HepG2 (cell line): ENCODE measurements around the gene ACP1. TPM values are rescaled to one million over a fixed set of nuclear protein-coding genes. Genes with fewer than 3 reads are reported as not detected.
A peak's percentile ranks its signal among the peaks of the same experiment; 100 is the strongest.

Experiments used
- BORCS8-MEF2B ChIP-seq: sonication (generic); formaldehyde crosslinking; IDR thresholded peaks from 2 replicates; pipeline ENCODE4 v1.8.0; 2022; ENCODE audit warnings: mild to moderate bottlenecking, missing genetic modification reagents
- FOXA1 ChIP-seq, 2 experiments: fragments of 450-650 bp in 1 of 2; sonication (generic) in 1 of 2; formaldehyde crosslinking in 1 of 2; IDR thresholded peaks; 2 replicates each; pipeline versions ENCODE4 v1.4.0 to v1.6.1; 2016 to 2020; ENCODE audit warnings: missing genetic modification reagents in 1 of 2
- HBP1 ChIP-seq: IDR thresholded peaks from 2 replicates; pipeline ENCODE4 v1.6.1; 2016; ENCODE audit warnings: low read depth, control low read depth
- MIXL1 ChIP-seq: IDR thresholded peaks from 2 replicates; pipeline ENCODE4 v1.6.1; 2016
- RFX3 ChIP-seq: IDR thresholded peaks from 2 replicates; pipeline ENCODE4 v1.6.1; 2016; ENCODE audit warnings: missing biosample characterization, missing genetic modification reagents
- SPEN ChIP-seq: sonication (generic); formaldehyde crosslinking; IDR thresholded peaks from 2 replicates; pipeline ENCODE4 v1.5.1; 2020; ENCODE audit warnings: low read depth, mild to moderate bottlenecking, missing genetic modification reagents
- ZFP41 ChIP-seq: sonication (generic); formaldehyde crosslinking; IDR thresholded peaks from 2 replicates; pipeline ENCODE4 v1.4.0; 2020; ENCODE audit warnings: mild to moderate bottlenecking, missing genetic modification reagents, borderline replicate concordance
- ZMYM4 ChIP-seq: sonication (generic); formaldehyde crosslinking; IDR thresholded peaks from 2 replicates; pipeline ENCODE4 v1.8.1; 2023; ENCODE audit warnings: mild to moderate bottlenecking, missing genetic modification reagents
- ZNF234 ChIP-seq: sonication (generic); formaldehyde crosslinking; conservative IDR thresholded peaks from 2 replicates; pipeline ENCODE4 v1.5.1; 2020; ENCODE audit warnings: mild to moderate bottlenecking, missing genetic modification reagents
- ZNF597 ChIP-seq: sonication (generic); formaldehyde crosslinking; IDR thresholded peaks from 2 replicates; pipeline ENCODE4 v1.5.0; 2020; ENCODE audit warnings: missing genetic modification reagents
- ZNF609 ChIP-seq: sonication (generic); formaldehyde crosslinking; IDR thresholded peaks from 2 replicates; pipeline ENCODE4 v1.4.0; 2020; ENCODE audit warnings: mild to moderate bottlenecking, missing genetic modification reagents, borderline replicate concordance
- ZSCAN20 ChIP-seq: sonication (generic); formaldehyde crosslinking; IDR thresholded peaks from 2 replicates; pipeline ENCODE4 v1.4.0; 2020; ENCODE audit warnings: missing genetic modification reagents, mild to moderate bottlenecking, borderline replicate concordance
- polyA plus RNA-seq, 8 experiments: library from polyadenylated mRNA; depleted of rRNA in 3 of 8; stranded (reverse) in 7 of 8; unstranded in 1 of 8; fragments of >200 nt; fragmentation: Illumina TruSeq in 4 of 8; extraction: Trizol in 4 of 8; gene quantifications; 2 replicates each; pipeline versions ENCODE4 v1.2.1 to v1.2.3, GENCODE V29; 2011 to 2016; ENCODE audit warnings: low read depth in 4 of 8, missing spikeins in 1 of 8, mixed read lengths in 1 of 8; ENCODE audit not compliant: insufficient read depth in 1 of 8
- total RNA-seq, 5 experiments: library from RNA; depleted of rRNA; stranded (reverse); fragments of >200 nt; fragmentation: Illumina TruSeq; extraction: Trizol; gene quantifications; 2 replicates each; pipeline ENCODE4 v1.2.3, GENCODE V29; 2016; ENCODE audit warnings: low read depth in 1 of 5
- TF ChIP-seq, protein P1 (sequence below): sonication (generic); formaldehyde crosslinking; IDR thresholded peaks from 2 replicates; pipeline ENCODE4 v1.9.0; 2021; ENCODE audit warnings: missing genetic modification reagents, borderline replicate concordance
- TF ChIP-seq, protein P2 (sequence below): sonication (generic); formaldehyde crosslinking; IDR thresholded peaks from 2 replicates; pipeline ENCODE4 v1.9.0; 2022; ENCODE audit warnings: low read depth, missing genetic modification reagents
- TF ChIP-seq, protein P3 (sequence below): sonication (generic); formaldehyde crosslinking; IDR thresholded peaks from 2 replicates; pipeline ENCODE4 v1.4.0; 2020; ENCODE audit warnings: missing genetic modification reagents

ACP1 gene
- total and polyA plus RNA-seq, 2 of the 13 experiments (the other 11 are each of a cell fraction or from before 2014, with no cell fraction given), result 246 to 348 TPM

GRCh38 chr2:249538-250042 is 15.2 kb upstream of the ACP1 start (continued):
- TF ChIP-seq ZFP41 (CRISPR knock-in tag), result no peak
- TF ChIP-seq MIXL1 (CRISPR knock-in tag), result peak; percentile 85
- TF ChIP-seq, protein P1, sequence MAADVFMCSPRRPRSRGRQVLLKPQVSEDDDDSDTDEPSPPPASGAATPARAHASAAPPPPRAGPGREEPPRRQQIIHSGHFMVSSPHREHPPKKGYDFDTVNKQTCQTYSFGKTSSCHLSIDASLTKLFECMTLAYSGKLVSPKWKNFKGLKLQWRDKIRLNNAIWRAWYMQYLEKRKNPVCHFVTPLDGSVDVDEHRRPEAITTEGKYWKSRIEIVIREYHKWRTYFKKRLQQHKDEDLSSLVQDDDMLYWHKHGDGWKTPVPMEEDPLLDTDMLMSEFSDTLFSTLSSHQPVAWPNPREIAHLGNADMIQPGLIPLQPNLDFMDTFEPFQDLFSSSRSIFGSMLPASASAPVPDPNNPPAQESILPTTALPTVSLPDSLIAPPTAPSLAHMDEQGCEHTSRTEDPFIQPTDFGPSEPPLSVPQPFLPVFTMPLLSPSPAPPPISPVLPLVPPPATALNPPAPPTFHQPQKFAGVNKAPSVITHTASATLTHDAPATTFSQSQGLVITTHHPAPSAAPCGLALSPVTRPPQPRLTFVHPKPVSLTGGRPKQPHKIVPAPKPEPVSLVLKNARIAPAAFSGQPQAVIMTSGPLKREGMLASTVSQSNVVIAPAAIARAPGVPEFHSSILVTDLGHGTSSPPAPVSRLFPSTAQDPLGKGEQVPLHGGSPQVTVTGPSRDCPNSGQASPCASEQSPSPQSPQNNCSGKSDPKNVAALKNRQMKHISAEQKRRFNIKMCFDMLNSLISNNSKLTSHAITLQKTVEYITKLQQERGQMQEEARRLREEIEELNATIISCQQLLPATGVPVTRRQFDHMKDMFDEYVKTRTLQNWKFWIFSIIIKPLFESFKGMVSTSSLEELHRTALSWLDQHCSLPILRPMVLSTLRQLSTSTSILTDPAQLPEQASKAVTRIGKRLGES (CRISPR knock-in tag), result no peak
- TF ChIP-seq SPEN (CRISPR knock-in tag), result peak; percentile 64; the same call in 1 of the 2 replicates
- TF ChIP-seq ZNF597 (CRISPR knock-in tag), result no peak
- TF ChIP-seq ZMYM4 (CRISPR knock-in tag), result peak; percentile 88
- TF ChIP-seq, protein P2, sequence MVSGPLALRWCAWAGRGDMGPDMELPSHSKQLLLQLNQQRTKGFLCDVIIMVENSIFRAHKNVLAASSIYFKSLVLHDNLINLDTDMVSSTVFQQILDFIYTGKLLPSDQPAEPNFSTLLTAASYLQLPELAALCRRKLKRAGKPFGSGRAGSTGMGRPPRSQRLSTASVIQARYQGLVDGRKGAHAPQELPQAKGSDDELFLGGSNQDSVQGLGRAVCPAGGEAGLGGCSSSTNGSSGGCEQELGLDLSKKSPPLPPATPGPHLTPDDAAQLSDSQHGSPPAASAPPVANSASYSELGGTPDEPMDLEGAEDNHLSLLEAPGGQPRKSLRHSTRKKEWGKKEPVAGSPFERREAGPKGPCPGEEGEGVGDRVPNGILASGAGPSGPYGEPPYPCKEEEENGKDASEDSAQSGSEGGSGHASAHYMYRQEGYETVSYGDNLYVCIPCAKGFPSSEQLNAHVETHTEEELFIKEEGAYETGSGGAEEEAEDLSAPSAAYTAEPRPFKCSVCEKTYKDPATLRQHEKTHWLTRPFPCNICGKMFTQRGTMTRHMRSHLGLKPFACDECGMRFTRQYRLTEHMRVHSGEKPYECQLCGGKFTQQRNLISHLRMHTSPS (CRISPR knock-in tag), result peak; percentile 71; the same call in 1 of the 2 replicates
- TF ChIP-seq, protein P3, sequence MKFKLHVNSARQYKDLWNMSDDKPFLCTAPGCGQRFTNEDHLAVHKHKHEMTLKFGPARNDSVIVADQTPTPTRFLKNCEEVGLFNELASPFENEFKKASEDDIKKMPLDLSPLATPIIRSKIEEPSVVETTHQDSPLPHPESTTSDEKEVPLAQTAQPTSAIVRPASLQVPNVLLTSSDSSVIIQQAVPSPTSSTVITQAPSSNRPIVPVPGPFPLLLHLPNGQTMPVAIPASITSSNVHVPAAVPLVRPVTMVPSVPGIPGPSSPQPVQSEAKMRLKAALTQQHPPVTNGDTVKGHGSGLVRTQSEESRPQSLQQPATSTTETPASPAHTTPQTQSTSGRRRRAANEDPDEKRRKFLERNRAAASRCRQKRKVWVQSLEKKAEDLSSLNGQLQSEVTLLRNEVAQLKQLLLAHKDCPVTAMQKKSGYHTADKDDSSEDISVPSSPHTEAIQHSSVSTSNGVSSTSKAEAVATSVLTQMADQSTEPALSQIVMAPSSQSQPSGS (CRISPR knock-in tag), result peak; percentile 81
- TF ChIP-seq RFX3 (CRISPR knock-in tag), result no peak
- TF ChIP-seq ZNF609, result peak; percentile 96; the same call in 1 of the 2 replicates
- TF ChIP-seq ZNF234 (CRISPR knock-in tag), result no peak
- peak; percentile 67; the same call in 1 of the 2 replicates for TF ChIP-seq HBP1 (CRISPR knock-in tag)
- peak; percentile 79 for TF ChIP-seq BORCS8-MEF2B (CRISPR knock-in tag)
- no peak for TF ChIP-seq FOXA1 (IDR thresholded peaks at IDR 0.05)
- peak; percentile 94 for TF ChIP-seq FOXA1 (CRISPR knock-in tag; IDR thresholded peaks at IDR 0.05)
- no peak for TF ChIP-seq ZSCAN20 (CRISPR knock-in tag)
